Measurements from ENCODE around the gene SDK2. TPM values are rescaled to one million over a fixed set of nuclear protein-coding genes. Genes with fewer than 3 reads are reported as not detected.

Gene SDK2
- total and polyA plus RNA-seq, 9 of the 15 experiments (the other 6 are each of a cell fraction or from before 2014, with no cell fraction given) = 0.04 TPM; not detected in 8

GRCh38 chr17:73445466-73445865, 198.8 kb downstream of the SDK2 start:
- no peak for ATAC-seq
- Histone ChIP-seq H3K27ac (ENCODE audit: extremely low read depth, low read depth, low read length) (no peak overlapping the region), H3K4me2 (ENCODE audit: insufficient read depth, low read length) (no peak overlapping the region), H3K36me3 (ENCODE audit: control insufficient read depth, insufficient read depth, low read length) (no peaks in the 10 kb centered on the region), H3K79me2 (ENCODE audit: control insufficient read depth, insufficient read depth, low read length) (no peaks in the 10 kb centered on the region), H3K4me1 (replicated peaks in 1 of 2; ENCODE audit: control insufficient read depth in 2 of 2, insufficient read depth in 2 of 2, low read length in 2 of 2) (no peaks in the 10 kb centered on the region), H4K20me1 (replicated peaks; ENCODE audit: control insufficient read depth, insufficient read depth, low read length) (0 out of 2 replicates have a peak, but pooled peaks cover 3% of the 10 kb centered on the region), H2AFZ (ENCODE audit: low read depth, low read length) (no peak overlapping the region), H3K9ac (ENCODE audit: insufficient read depth in 1 of 2, low read depth in 2 of 2, low read length in 2 of 2) (no peak overlapping the region), H3K27me3 (ENCODE audit: control insufficient read depth in 2 of 2, insufficient read depth in 2 of 2, low read length in 2 of 2) (peaks cover 0 to 40% of the 10 kb centered on the region in 2 experiments; a peak in 2 of 5 replicates), H3K9me3 (replicated peaks; ENCODE audit: control insufficient read depth, insufficient read depth, low read depth, low read length) (no peaks in the 10 kb centered on the region), H3K4me3 (no peak overlapping the region), H3K9me1 (ENCODE audit: control insufficient read depth, insufficient read depth, low read length) (no peaks in the 10 kb centered on the region)
- WGBS (ENCODE audit: insufficient coverage, low coverage, missing lambda C conversion rate) = 3% methylated on average over 6 of the region's 7 CpGs
- intact Hi-C loops (cut with micrococcal nuclease) = no loop called here
- DNase-seq (ENCODE audit: extremely low read depth in 1 of 4, low spot score in 3 of 4) = no peak
- ChIA-PET POLR2A (interaction anchor here (0.7 to 1.7 kb wide), 3 partner anchors 9 to 988 kb away, joined by 3 to 6 read pairs (median 3); no protein-coding TSS in a partner anchor), CTCF (ENCODE audit: low intra/inter-chr PET ratio) (no interaction called here)
- no peak for FAIRE-seq
- no TSS peak for BruUV-seq (replicated peaks)
- in situ Hi-C loops (cut with MboI) = no loop called here
- TF ChIP-seq MYNN (IDR thresholded peaks at IDR 0.05) = no peak
- TF ChIP-seq MYNN (CRISPR knock-in tag; IDR thresholded peaks at IDR 0.05) = no peak
- TF ChIP-seq ZBED1 (IDR thresholded peaks at IDR 0.05) = no peak
- no peak for TF ChIP-seq OTX1 (CRISPR knock-in tag; IDR thresholded peaks at IDR 0.05)
- no peak for TF ChIP-seq CBX1 (IDR thresholded peaks at IDR 0.05; ENCODE audit: low read depth)
- TF ChIP-seq KDM4B (IDR thresholded peaks at IDR 0.05; ENCODE audit: borderline replicate concordance in 2 of 2, low read depth in 1 of 2) = no peak
- TF ChIP-seq ZNF174 (CRISPR knock-in tag; IDR thresholded peaks at IDR 0.05) = no peak
- no peak for TF ChIP-seq HNRNPLL (IDR thresholded peaks at IDR 0.05; ENCODE audit: low read depth, low read length, poor library complexity, severe bottlenecking)
- no peak for TF ChIP-seq MGA (IDR thresholded peaks at IDR 0.05)
- TF ChIP-seq HDAC8 (tag; IDR thresholded peaks at IDR 0.05) = no peak
- TF ChIP-seq CSDE1 (IDR thresholded peaks at IDR 0.05) = no peak

All from K562 (cell line).